AG04449 (cell line): Measurements from ENCODE around the gene TMX2.

Experiments
- CTCF ChIA-PET: fragments of 350-600 bp; formaldehyde crosslinking; extraction: SDS; loops from one replicate; lab custom pipeline; 2021; ENCODE audit warnings: antibody characterized with exemption; lab: Yijun Ruan, JAX
- POLR2A ChIA-PET: fragments of 400-600, 350-600 bp; formaldehyde crosslinking; extraction: SDS; loops from one replicate; lab custom pipeline; 2020; ENCODE audit warnings: antibody characterized with exemption, inconsistent platforms; lab: Yijun Ruan, JAX
- DNase-seq: peaks from one replicate; pipeline ENCODE4 v3.0.0-alpha.2; 2010; ENCODE audit warnings: low read depth, low spot score
- H3K4me3 ChIP-seq: 2 replicates; pipeline ENCODE4 v1.5.1; 2011; ENCODE audit warnings: low read depth, mild to moderate bottlenecking, control low read depth, low read length
- TF ChIP-seq, protein P1 (sequence below): IDR thresholded peaks from one replicate; pipeline ENCODE4 v1.5.1; 2011; ENCODE audit warnings: mild to moderate bottlenecking, moderate library complexity, low read length, control low read depth, inconsistent platforms; ENCODE audit not compliant: insufficient read depth; ENCODE audit errors: missing control alignments

The TMX2 gene

DNA sequence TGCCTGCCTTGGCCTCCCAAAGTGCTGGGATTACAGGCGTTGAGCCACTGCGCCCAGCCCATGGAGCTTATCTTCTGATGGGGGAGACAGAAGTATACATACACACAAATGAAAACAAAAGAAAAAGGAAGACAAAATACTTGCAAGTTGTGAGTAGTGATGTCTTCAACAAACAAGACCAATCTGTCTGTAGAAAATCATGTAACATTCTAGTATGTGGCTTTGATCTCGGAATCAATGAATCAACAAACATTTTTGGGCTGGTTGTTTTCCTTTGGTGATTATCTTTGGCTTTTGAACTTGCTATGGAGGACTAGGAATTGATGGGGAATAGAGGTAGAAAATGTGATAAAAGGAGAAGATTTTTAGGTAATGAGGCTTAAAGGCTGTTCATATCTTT, 45.8 kb downstream of the TMX2 start:
- ChIA-PET CTCF (interaction anchor here (0.7 to 16.3 kb wide), 9 partner anchors 10 to 766 kb away, joined by 3 to 315 read pairs (median 4); no protein-coding TSS in a partner anchor), POLR2A (interaction anchor here (0.8 kb wide), 1 partner anchor 18 kb away, joined by 4 read pairs; no protein-coding TSS in a partner anchor)
- TF ChIP-seq, protein P1, sequence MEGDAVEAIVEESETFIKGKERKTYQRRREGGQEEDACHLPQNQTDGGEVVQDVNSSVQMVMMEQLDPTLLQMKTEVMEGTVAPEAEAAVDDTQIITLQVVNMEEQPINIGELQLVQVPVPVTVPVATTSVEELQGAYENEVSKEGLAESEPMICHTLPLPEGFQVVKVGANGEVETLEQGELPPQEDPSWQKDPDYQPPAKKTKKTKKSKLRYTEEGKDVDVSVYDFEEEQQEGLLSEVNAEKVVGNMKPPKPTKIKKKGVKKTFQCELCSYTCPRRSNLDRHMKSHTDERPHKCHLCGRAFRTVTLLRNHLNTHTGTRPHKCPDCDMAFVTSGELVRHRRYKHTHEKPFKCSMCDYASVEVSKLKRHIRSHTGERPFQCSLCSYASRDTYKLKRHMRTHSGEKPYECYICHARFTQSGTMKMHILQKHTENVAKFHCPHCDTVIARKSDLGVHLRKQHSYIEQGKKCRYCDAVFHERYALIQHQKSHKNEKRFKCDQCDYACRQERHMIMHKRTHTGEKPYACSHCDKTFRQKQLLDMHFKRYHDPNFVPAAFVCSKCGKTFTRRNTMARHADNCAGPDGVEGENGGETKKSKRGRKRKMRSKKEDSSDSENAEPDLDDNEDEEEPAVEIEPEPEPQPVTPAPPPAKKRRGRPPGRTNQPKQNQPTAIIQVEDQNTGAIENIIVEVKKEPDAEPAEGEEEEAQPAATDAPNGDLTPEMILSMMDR, result no peak
- no peak overlapping the region for H3K4me3 ChIP-seq
- no peak for DNase-seq

GRCh38 chr11:57761301-57762234, 49.2 kb downstream of the TMX2 start, which contains the start of gene CTNND1:
TSS of gene CTNND1 (plus strand) at chr11:57761802. CDS start at chr11:57791479, 29,677 bp downstream.
- CTCF ChIA-PET, result interaction anchor here (0.9 to 16.3 kb wide), 11 partner anchors 10 to 762 kb away, joined by 3 to 315 read pairs (median 9); partner anchors contain the start of genes BTBD18 and SELENOH
- peak within 1 kb of the TSS; percentile 88 for H3K4me3 ChIP-seq
- POLR2A ChIA-PET, result interaction anchor here (0.6 to 2.5 kb wide), 8 partner anchors 14 to 365 kb away, joined by 3 to 14 read pairs (median 5); partner anchors contain the start of gene SELENOH
- DNase-seq, result peak; percentile 90
- TF ChIP-seq, protein P1, result no peak

DNA sequence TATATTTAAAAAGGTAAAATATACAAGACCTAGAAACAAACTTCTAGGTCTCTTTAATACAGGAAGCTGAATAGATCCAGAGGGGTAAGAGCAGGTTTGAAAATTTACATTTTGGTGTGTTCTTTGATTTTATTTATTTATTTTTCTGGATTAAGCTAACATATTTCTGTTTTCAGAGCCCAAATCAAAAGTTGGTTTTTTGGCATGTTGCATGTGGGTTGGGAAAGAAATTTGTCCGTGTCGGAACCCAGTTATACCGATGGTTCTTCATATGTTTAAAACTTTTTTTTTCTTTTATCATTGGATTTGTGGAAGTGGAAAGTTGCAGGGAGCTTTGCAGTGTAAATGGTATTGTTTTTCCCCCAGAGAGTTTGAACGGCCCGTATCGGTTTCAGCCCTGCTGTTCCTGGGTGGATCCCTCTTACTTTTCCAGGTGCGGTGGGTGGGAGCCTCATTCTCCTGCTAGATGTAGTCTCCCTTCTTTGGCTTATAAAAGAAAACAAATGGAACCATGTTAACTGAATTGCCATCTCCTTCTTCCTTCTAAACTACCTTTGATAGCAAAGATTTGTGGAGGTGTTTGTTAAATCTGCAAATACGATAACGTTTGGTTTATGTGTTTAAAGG, 50.0 kb downstream of the TMX2 start:
- H3K4me3 ChIP-seq, result peak overlapping the region; percentile 88
- TF ChIP-seq, protein P1, result no peak
- DNase-seq, result no peak
- POLR2A ChIA-PET, result interaction anchor here (1.1 to 2.5 kb wide), 5 partner anchors 16 to 43 kb away, joined by 3 to 14 read pairs (median 6); partner anchors contain the start of gene SELENOH
- CTCF ChIA-PET, result interaction anchor here (1.5 to 16.3 kb wide), 8 partner anchors 10 to 42 kb away, joined by 5 to 315 read pairs (median 14); partner anchors contain the start of genes BTBD18 and SELENOH

DNA sequence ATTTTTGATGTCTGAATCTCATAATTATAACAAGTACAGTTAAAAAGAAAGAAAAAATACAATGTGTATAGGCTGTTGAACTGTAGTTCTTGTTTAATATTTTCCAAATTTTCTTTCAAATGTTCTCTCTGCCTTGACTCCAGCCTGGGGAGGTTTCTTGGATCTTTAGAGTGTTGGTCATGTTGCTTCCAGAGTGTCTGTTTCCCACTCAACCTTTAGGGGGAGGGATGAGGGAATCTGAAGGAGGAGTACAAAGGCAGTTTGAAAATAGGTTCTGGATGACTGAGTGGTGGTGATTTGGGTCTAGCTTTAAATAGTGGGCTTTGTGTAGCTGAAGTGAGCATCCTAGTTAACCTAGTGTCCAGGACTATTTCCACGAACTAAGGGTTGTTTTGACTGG, 51.2 kb downstream of the TMX2 start:
- TF ChIP-seq, protein P1, result peak; percentile 45
- peak overlapping the region; percentile 88 for H3K4me3 ChIP-seq
- ChIA-PET POLR2A (interaction anchor here (1.0 to 1.4 kb wide), 2 partner anchors 13 to 15 kb away, joined by 5 to 6 read pairs; no protein-coding TSS in a partner anchor), CTCF (interaction anchor here (0.7 to 16.3 kb wide), 11 partner anchors 9 to 749 kb away, joined by 3 to 315 read pairs (median 9); partner anchors contain the start of gene BTBD18)
- no peak for DNase-seq

GRCh38 chr11:57764021-57764420, 51.6 kb downstream of the TMX2 start:
- no peak for DNase-seq
- CTCF ChIA-PET, result interaction anchor here (0.7 to 16.3 kb wide), 11 partner anchors 9 to 760 kb away, joined by 3 to 315 read pairs (median 8); partner anchors contain the start of gene BTBD18
- POLR2A ChIA-PET, result interaction anchor here (0.7 to 1.4 kb wide), 3 partner anchors 9 to 14 kb away, joined by 3 to 6 read pairs (median 5); no protein-coding TSS in a partner anchor
- H3K4me3 ChIP-seq, result peak overlapping the region; percentile 88
- TF ChIP-seq, protein P1, result no peak
